Endothelial cell of umbilical vein (primary cell): ENCODE measurements around the gene OTUD3. TPM values are rescaled to one million over a fixed set of nuclear protein-coding genes. Genes with fewer than 3 reads are reported as not detected.

ENCODE experiments used
- BruUV-seq: library from RNA; stranded (reverse); fragments of 400-500 nt; replicated peaks from 2 replicates; lab custom pipeline; 2021; lab: Mats Ljungman, UMichigan
- CTCF ChIA-PET: fragments of 300-600, 350-600 bp; sonication (Branson Sonifier 250); formaldehyde crosslinking; loops from one replicate; lab custom pipeline; 2021; ENCODE audit warnings: antibody characterized with exemption, inconsistent platforms; lab: Charles Lee
- POLR2A ChIA-PET: fragments of 300-600, 350-600 bp; sonication (Branson Sonifier 250); formaldehyde crosslinking; loops from one replicate; lab custom pipeline; 2021; ENCODE audit warnings: antibody characterized with exemption, inconsistent platforms; lab: Charles Lee
- DNase-seq: peaks from one replicate; pipeline ENCODE4 v3.0.0-alpha.2; 2011; ENCODE audit warnings: low read depth, low spot score
- FAIRE-seq: peaks from 2 replicates; lab custom pipeline; 2011; peaks lifted over from hg19 to GRCh38; lab: Jason Lieb, UNC
- H2AFZ ChIP-seq: 2 replicates; pipeline ENCODE4 v1.6.0; 2012; ENCODE audit warnings: low read depth, low read length, control low read depth, inconsistent platforms
- H3K27ac ChIP-seq: 2 replicates; pipeline ENCODE4 v1.5.1; 2011; ENCODE audit warnings: low read depth, mild to moderate bottlenecking, control low read depth, low read length, moderate library complexity; ENCODE audit not compliant: insufficient read depth
- H3K27me3 ChIP-seq, 2 experiments: 2 replicates each; pipeline versions ENCODE4 v1.6.0 to v1.6.1; 2011; ENCODE audit warnings: low read length in 2 of 2, mixed read lengths in 1 of 2; ENCODE audit not compliant: control insufficient read depth in 2 of 2, insufficient read depth in 2 of 2
- H3K36me3 ChIP-seq, 2 experiments: 2 replicates in 1 of 2; 3 replicates in 1 of 2; pipeline ENCODE4 v1.5.1; 2011; ENCODE audit warnings: low read length in 2 of 2, mild to moderate bottlenecking in 1 of 2, moderate library complexity in 1 of 2; ENCODE audit not compliant: control insufficient read depth in 2 of 2, insufficient read depth in 2 of 2; ENCODE audit errors: extremely low read depth in 1 of 2
- H3K4me1 ChIP-seq: 3 replicates; pipeline ENCODE4 v1.5.1; 2011; ENCODE audit warnings: mild to moderate bottlenecking, low read length; ENCODE audit not compliant: control insufficient read depth, insufficient read depth; ENCODE audit errors: extremely low read depth
- H3K4me2 ChIP-seq: 2 replicates; pipeline ENCODE4 v1.6.1; 2011; ENCODE audit warnings: low read length, control low read depth, mixed read lengths; ENCODE audit not compliant: insufficient read depth
- H3K4me3 ChIP-seq, 3 experiments: fragments of 200-600 bp in 1 of 3; sonication (generic), shearing (Covaris generic) in 1 of 3; replicated peaks in 1 of 3; 2 replicates each; pipeline ENCODE4 v1.5.1; 2011 to 2016; ENCODE audit warnings: control low read depth in 3 of 3, low read length in 3 of 3, mild to moderate bottlenecking in 2 of 3, inconsistent platforms in 1 of 3, low read depth in 1 of 3, moderate library complexity in 1 of 3; ENCODE audit not compliant: insufficient read depth in 1 of 3
- H3K79me2 ChIP-seq: 2 replicates; pipeline ENCODE4 v1.6.0; 2012; ENCODE audit warnings: low read length, inconsistent platforms; ENCODE audit not compliant: control insufficient read depth, insufficient read depth
- H3K9ac ChIP-seq: replicated peaks from 2 replicates; pipeline ENCODE3; 2011; ENCODE audit warnings: low read length, control low read depth; ENCODE audit not compliant: insufficient read depth; ENCODE audit errors: extremely low read depth
- H3K9me1 ChIP-seq: replicated peaks from 3 replicates; pipeline ENCODE4 v1.6.0; 2011; ENCODE audit warnings: mild to moderate bottlenecking, low read length; ENCODE audit not compliant: control insufficient read depth, insufficient read depth; ENCODE audit errors: extremely low read depth
- H3K9me3 ChIP-seq: replicated peaks from 2 replicates; pipeline ENCODE4 v1.5.1; 2012; ENCODE audit warnings: low read length, inconsistent platforms; ENCODE audit not compliant: control insufficient read depth, insufficient read depth
- H4K20me1 ChIP-seq: replicated peaks from 2 replicates; pipeline ENCODE3; 2011; ENCODE audit warnings: mild to moderate bottlenecking, low read length; ENCODE audit not compliant: control insufficient read depth, insufficient read depth; ENCODE audit errors: extremely low read depth
- EZH2 ChIP-seq: IDR thresholded peaks from 2 replicates; pipeline ENCODE4 v1.6.1; 2012; ENCODE audit warnings: borderline replicate concordance, low read depth, mild to moderate bottlenecking, moderate library complexity, low read length, inconsistent platforms; ENCODE audit not compliant: severe bottlenecking
- FOS ChIP-seq: IDR thresholded peaks from 2 replicates; pipeline ENCODE4 v1.6.1; 2011; ENCODE audit warnings: mild to moderate bottlenecking, low read length, moderate library complexity, borderline replicate concordance; ENCODE audit not compliant: insufficient read depth
- GATA2 ChIP-seq: IDR thresholded peaks from 2 replicates; pipeline ENCODE4 v1.7.0; 2011; ENCODE audit warnings: low read depth, mild to moderate bottlenecking, moderate library complexity, mixed read lengths, low read length; ENCODE audit not compliant: insufficient read length, insufficient read depth
- JUN ChIP-seq: IDR thresholded peaks from 2 replicates; pipeline ENCODE4 v1.6.1; 2011; ENCODE audit warnings: borderline replicate concordance, low read depth; ENCODE audit not compliant: insufficient read length, insufficient read depth
- MAX ChIP-seq: IDR thresholded peaks from 2 replicates; pipeline ENCODE4 v1.6.1; 2011; ENCODE audit not compliant: insufficient read depth, insufficient read length
- MYC ChIP-seq: IDR thresholded peaks from one replicate; pipeline ENCODE4 v1.6.1; 2011; ENCODE audit warnings: mild to moderate bottlenecking, low read depth, low read length
- POLR2A ChIP-seq: IDR thresholded peaks from 2 replicates; pipeline ENCODE4 v1.6.1; 2012; ENCODE audit warnings: low read depth, mild to moderate bottlenecking, control low read depth, low read length
- POLR2AphosphoS5 ChIP-seq: IDR thresholded peaks from 2 replicates; pipeline ENCODE4 v1.6.1; 2012; ENCODE audit warnings: low read depth, mild to moderate bottlenecking, control low read depth, low read length, moderate library complexity; ENCODE audit not compliant: insufficient read depth
- dilution Hi-C: fragments of 300-500 bp; cut with MboI; formaldehyde crosslinking; loops from one replicate; pipeline ENCODE4 v1.15.0; 2019; ENCODE audit warnings: low sequenced_read_pairs; ENCODE audit not compliant: extremely low pct_ligation_motif_present
- intact Hi-C: fragments of 100-400 bp; cut with micrococcal nuclease; formaldehyde crosslinking; loops from one replicate; pipeline ENCODE4 v1.10.0; 2022
- polyA plus RNA-seq, 4 experiments: library from polyadenylated mRNA; depleted of rRNA in 3 of 4; stranded (reverse) in 3 of 4; unstranded in 1 of 4; fragments of >200 nt; gene quantifications; 2 replicates each; pipeline versions ENCODE4 v1.2.1 to v1.2.3, GENCODE V29; 2011 to 2012; ENCODE audit warnings: missing spikeins in 1 of 4
- total RNA-seq: library from RNA; stranded (reverse); gene quantifications from 2 replicates; pipeline ENCODE4 v1.2.3, GENCODE V29; 2021
- TF ChIP-seq, protein P1 (sequence below), 2 donors: IDR thresholded peaks; 1 replicate in 1 of 2; 2 replicates in 1 of 2; pipeline ENCODE4 v1.5.1; 2011; ENCODE audit warnings: low read length in 2 of 2, mild to moderate bottlenecking in 2 of 2, moderate library complexity in 2 of 2, control low read depth in 1 of 2, inconsistent platforms in 1 of 2, low read depth in 1 of 2; ENCODE audit not compliant: insufficient read depth in 1 of 2; ENCODE audit errors: extremely low read depth in 1 of 2

Gene OTUD3
- total and polyA plus RNA-seq, 2 donors (not counting 3 experiments of a cell fraction or from before 2014, with no cell fraction given), result 3.1 to 10.6 TPM

DNA sequence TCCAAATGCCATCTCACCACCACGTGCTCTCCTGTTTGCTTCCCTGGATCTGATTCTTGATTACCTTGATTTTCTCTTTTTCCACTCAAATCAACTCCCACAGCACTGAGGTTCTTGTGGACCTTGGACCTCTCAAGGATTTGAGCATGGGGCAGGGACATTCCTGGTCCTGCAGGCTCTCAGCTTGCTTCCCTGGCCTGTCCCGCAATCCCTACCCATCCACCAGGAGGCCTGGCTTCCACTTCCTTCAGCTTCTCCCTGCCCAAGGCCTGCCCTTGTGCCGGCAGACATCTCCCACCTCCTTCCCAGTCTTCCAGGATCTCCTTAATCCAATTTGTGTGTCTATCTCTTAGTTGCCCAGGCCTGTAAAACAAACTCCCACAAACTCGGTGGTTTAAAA, 75.6 kb downstream of the OTUD3 start:
- H3K79me2 ChIP-seq, result no peaks in the 10 kb centered on the region
- TF ChIP-seq, protein P1, sequence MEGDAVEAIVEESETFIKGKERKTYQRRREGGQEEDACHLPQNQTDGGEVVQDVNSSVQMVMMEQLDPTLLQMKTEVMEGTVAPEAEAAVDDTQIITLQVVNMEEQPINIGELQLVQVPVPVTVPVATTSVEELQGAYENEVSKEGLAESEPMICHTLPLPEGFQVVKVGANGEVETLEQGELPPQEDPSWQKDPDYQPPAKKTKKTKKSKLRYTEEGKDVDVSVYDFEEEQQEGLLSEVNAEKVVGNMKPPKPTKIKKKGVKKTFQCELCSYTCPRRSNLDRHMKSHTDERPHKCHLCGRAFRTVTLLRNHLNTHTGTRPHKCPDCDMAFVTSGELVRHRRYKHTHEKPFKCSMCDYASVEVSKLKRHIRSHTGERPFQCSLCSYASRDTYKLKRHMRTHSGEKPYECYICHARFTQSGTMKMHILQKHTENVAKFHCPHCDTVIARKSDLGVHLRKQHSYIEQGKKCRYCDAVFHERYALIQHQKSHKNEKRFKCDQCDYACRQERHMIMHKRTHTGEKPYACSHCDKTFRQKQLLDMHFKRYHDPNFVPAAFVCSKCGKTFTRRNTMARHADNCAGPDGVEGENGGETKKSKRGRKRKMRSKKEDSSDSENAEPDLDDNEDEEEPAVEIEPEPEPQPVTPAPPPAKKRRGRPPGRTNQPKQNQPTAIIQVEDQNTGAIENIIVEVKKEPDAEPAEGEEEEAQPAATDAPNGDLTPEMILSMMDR (IDR thresholded peaks at IDR 0.05; ENCODE audit: extremely low read depth in 1 of 2, insufficient read depth in 1 of 2, low read depth in 1 of 2, low read length in 2 of 2), result peak in 1 of 2 donors; percentile 6
- no peak for TF ChIP-seq FOS
- H3K9me3 ChIP-seq, result no peaks in the 10 kb centered on the region
- H3K4me3 ChIP-seq, result no peak overlapping the region
- no TSS peak for BruUV-seq
- H3K27me3 ChIP-seq, result peaks cover 1 to 3% of the 10 kb centered on the region in 2 experiments
- H3K4me1 ChIP-seq, result no peaks in the 10 kb centered on the region
- H3K27ac ChIP-seq, result no peak overlapping the region
- H3K9me1 ChIP-seq, result no peaks in the 10 kb centered on the region
- H3K36me3 ChIP-seq, result no peaks in the 10 kb centered on the region
- H3K9ac ChIP-seq, result no peak overlapping the region
- FAIRE-seq (no peak), DNase-seq (no peak)
- H2AFZ ChIP-seq, result no peak overlapping the region
- POLR2A ChIA-PET, result no interaction called here
- H3K4me2 ChIP-seq, result no peak overlapping the region
- intact Hi-C loops, result no loop called here
- CTCF ChIA-PET, result interaction anchor here (1.0 to 1.9 kb wide), 2 partner anchors 17 to 194 kb away, joined by 3 to 6 read pairs; no protein-coding TSS in a partner anchor
- no peaks in the 10 kb centered on the region for H4K20me1 ChIP-seq
- dilution Hi-C loops, result no loop called here

GRCh38 chr1:19960591-19960990, 78.4 kb downstream of the OTUD3 start:
- DNase-seq (no peak), FAIRE-seq (no peak)
- ChIA-PET POLR2A (no interaction called here), CTCF (no interaction called here)
- no peaks in the 10 kb centered on the region for H3K9me3 ChIP-seq
- peaks cover 1 to 3% of the 10 kb centered on the region in 2 experiments for H3K27me3 ChIP-seq
- no peak overlapping the region for H2AFZ ChIP-seq
- H3K27ac ChIP-seq, result no peak overlapping the region
- dilution Hi-C loops (no loop called here), intact Hi-C loops (no loop called here)
- H3K9ac ChIP-seq, result no peak overlapping the region
- no peak overlapping the region for H3K4me2 ChIP-seq
- no peaks in the 10 kb centered on the region for H3K9me1 ChIP-seq
- no TSS peak for BruUV-seq
- no peaks in the 10 kb centered on the region for H3K36me3 ChIP-seq
- H3K79me2 ChIP-seq, result no peaks in the 10 kb centered on the region
- H4K20me1 ChIP-seq, result no peaks in the 10 kb centered on the region
- H3K4me1 ChIP-seq, result no peaks in the 10 kb centered on the region
- no peak for TF ChIP-seq EZH2
- TF ChIP-seq JUN, result no peak
- TF ChIP-seq, protein P1 (IDR thresholded peaks at IDR 0.05; ENCODE audit: extremely low read depth in 1 of 2, insufficient read depth in 1 of 2, low read depth in 1 of 2, low read length in 2 of 2), result no peak
- no peak for TF ChIP-seq GATA2
- no peak for TF ChIP-seq POLR2AphosphoS5
- no peak for TF ChIP-seq MAX
- no peak for TF ChIP-seq MYC
- TF ChIP-seq POLR2A, result no peak
- TF ChIP-seq FOS, result no peak
- H3K4me3 ChIP-seq, result no peak overlapping the region
